GM19467 (cell line): Measurements from ENCODE around the gene CNFN.
A peak's percentile ranks its signal among the peaks of the same experiment; 100 is the strongest.

Experiments used
- ATAC-seq: cut with Tn5 transposase; IDR thresholded peaks from one replicate; pipeline ENCODE4 v1.9.1; 2021; ENCODE audit warnings: mild to moderate bottlenecking, moderate library complexity; ENCODE audit not compliant: unreplicated experiment

CNFN gene, protein sequence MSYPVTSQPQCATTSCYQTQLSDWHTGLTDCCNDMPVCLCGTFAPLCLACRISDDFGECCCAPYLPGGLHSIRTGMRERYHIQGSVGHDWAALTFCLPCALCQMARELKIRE

DNA sequence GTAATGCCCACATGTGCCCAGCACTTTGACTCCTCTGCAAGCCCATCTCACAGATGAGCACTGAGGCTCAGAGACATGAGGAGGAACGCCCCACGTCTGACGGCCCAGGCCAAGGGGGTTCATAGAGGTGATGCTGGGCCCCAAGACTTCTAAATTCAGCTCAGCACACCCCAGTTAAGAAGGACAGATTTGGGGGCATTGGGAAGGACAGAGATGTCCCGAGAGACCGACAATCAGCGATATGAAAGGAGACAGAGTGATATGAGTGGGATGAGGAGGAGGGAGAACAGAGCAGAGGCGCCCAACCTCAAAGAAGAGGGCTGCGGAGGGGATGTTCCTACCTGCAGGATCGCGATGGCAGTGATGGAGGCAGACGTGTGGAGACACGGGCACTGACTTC lies at the start of gene CNFN:
Gene CNFN (minus strand): TSS at position 399 of the 400 bp plus-strand sequence. CDS start 1,260 bp downstream, outside the sequence.
- ATAC-seq: no peak

DNA sequence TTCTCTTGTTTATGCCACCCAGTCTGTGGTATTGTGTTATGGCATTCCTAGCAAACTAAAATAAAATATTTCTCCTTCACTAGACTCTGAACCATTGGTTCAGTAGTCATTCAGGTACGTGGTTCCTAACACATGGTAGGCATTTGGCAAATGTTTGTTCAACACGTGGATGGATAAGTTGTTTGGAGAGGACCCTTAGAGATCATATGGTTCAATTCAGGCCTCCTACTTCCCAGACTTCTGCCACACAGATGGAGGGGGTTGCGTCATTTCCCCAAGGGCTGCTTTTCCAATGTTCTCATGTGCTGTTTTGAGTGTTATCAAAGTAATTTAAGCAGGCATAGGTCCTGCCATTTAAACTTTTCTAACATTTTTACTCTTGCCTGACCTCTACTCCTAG lies 45.9 kb upstream of the CNFN start:
- ATAC-seq: no peak

DNA sequence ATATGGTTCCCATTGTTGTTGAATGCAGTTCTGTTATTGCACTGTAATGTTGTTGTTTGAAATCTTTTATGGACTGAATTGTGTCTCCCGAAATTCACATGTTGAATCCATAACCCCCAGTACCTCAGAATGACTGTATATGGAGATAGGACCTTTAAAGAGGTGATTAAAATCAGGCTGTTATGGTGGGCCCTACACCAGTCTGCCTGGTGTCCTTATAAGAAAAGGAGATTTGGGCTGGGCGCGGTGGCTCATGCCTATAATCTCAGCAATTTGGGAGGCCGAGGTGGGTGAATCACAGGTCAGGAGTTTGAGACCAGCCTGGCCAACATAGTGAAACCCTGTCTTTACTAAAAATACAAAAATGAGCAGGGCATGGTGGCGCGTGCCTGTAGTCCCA lies 45.2 kb upstream of the CNFN start:
- no peak for ATAC-seq

DNA sequence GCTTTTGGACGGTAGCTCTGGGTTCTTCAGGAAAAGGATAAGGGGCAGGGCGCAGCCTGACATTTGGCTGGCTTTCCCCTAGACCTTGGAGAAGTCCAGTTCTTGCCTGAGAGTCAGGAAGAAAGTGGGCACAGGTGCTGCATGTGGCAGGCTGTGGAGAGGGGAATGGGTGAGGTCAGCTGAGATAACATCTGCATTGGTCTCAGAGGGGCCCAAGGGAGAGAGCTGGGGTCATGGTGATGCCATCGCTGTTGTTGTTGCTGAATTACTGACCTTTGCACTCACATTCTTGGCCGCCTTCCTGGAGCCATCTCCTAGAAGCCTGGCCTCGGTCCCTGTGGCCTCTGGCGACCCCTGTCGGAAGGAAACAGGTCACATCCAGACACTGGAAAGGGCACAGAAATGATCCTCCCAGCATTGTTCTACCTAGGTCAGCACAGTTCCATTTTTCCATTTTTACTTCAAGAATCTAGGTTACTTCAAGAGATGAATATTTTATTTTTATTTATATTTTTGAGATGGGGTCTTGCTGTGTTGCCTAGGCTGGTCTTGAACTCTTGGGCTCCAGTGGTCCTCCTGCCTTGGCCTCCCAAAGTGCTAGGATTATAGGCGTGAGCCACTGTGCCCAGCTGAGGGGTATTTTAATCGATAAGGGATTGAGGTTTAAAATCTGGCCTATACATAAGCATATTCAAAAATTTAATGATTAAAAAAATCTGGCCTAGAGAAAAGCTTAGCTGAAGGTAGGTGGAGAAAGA lies 43.6 kb upstream of the CNFN start:
- no peak for ATAC-seq

DNA sequence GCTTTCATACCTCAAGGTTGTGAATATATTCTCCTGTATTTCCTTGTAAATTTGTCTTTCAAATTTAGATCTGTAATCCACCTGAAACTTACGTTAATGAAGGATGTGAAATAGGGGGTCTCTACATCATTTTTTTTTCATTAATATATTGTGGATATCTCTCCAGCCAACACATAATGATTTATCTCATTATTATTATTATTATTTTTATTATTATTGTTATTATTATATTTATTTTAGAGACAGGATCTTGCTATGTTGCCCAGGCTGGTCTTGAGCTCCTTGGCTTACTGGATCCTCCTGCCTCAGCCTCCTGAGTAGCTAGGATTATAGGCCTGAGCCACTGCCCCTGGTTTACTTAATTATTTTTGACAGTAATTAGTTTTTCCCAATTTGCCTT lies 41.4 kb upstream of the CNFN start:
- ATAC-seq: no peak

DNA sequence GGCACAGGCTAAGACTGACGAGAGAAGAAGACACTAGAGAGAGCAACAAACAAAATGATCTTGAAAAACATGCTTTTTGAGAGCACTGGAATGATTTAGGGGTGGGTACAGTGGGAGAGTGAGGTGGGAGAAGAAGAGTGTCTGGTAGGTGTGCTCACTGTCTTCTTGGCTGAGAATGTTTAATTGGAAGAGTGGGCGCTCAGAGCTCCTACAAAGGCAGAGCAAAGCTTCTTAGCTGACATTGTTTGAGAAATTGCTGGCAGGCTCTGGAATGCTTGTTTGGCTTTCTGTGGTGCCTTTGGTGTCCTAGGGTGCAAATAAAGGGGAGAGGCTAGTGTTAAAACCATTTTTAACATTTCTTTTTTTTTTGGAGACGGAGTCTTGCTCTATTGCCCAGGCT lies 38.6 kb upstream of the CNFN start:
- ATAC-seq: no peak

DNA sequence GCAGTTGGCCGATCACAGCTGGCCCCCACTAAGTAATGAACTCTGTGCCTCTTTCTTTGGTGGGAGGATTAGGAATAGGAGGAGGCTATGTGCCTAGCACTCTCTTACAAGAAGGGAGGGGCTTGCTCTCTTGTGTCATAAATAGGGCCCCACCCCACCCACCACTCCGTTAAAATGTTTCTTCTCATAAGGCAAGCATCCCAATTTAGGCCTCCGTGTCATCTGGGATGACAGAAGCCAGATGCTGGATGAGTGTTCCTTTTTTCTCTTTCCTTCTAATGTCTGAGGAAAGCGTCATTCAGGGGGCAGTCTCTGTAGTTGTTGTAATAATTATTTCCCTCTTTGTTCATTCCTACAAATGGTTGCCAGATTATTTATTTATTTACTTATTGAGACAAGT lies 37.2 kb upstream of the CNFN start, which contains the start of gene LIPE:
Gene LIPE (minus strand): TSS at position 76 of the 400 bp plus-strand sequence. CDS start 239 bp downstream, outside the sequence.
- ATAC-seq: no peak

DNA sequence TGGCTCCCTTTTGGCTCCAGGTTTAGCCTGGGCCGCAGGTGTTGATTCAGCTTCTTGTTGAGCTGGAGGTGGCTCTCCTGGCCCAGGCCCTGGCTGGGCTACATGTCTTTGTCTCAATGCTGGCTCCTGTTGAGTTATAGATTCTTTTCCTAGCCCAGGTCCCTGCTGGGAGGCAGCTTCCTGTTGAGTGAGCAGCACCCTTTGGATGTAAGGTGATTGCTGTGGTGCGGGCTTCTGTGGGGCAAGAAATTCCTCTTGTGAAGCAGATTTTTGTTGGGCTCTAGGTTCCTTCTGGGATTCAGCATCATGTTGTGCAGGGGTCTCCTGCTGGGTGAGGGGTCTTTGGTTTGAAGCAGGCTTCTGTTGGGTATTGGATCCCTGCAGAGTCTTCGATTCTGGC lies 36.5 kb upstream of the CNFN start:
- no peak for ATAC-seq

DNA sequence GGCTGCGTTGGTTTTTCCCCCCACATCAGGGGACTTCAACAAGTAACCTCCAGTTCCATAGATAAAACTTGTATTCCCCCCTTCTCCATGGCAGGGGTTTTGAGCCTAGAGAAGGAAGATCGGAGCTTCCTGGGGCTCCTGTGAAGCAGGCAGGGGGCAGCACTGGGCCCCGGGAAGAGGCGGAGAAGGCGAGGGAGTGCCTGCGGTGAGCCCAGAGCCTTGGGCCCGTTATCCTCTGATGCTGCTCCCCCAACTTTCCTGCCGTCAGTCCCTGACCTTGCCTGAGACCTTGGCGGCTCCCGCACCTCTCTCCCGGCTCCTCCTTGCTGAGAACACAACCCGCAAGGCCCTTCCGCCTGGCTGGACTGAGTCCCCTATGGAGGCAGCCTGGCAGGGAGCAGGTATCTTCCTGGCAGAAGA lies 34.6 kb upstream of the CNFN start:
- no peak for ATAC-seq

DNA sequence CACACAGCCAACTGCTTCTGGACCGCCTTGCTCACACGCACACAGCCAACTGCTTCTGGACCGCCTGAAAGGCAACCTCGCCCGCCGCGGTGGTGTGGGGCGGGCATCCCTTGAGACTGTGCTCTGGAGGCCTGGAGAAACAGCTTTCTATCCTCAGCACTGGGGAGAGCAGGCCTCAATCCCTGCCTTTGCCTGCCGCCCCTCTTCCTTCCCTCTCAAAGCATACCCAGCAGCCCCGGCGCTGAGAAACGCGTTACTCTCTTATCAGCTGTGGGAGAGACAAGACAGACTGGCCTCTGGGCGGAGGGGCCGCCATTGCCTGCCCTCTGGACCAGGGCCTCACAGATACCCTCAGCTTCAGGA lies 34.2 kb upstream of the CNFN start:
- no peak for ATAC-seq

DNA sequence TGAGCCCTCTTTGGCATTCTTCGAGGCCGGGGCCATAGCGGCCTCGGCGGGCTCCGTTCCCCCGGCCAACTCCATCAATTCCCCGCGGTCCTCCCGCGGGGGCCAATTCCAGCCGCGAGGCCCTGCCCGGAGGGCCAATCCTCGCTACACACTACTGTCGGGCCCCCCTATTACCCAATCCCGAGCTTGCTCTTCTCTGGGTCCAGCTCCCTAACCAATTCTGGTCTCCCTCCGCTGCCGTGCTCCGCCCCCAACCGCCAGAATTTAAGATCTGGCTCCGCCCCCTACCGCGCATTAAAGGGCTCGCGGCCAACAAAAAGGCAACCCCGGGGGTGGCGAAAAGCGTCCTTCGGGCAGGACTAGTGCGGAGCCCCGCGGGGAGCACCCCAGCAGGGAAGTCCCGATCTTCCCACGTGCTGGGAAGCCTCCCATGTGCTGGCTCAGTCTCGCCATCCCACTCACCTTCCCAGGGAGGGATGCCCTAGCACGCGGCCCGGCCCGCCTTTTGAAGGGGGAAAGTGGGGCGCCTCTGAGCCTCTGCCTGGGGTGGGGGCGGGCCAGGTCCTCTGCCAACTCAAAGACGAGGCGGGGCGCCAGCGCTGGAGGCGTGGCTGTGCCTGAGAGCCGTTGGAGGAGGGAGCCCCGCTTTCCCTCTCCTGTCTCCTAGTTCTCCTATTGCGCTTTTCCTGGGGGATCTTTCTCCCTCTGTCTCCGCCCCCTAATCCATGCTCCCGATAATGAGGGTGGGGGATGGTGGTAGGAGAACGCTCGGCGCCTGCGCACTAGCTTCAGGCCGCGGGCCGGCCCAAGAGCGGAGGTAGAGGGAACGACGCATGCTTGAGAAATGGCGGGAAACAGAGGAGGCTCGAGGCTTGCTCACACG lies 33.6 kb upstream of the CNFN start:
- ATAC-seq: peak; percentile 85

DNA sequence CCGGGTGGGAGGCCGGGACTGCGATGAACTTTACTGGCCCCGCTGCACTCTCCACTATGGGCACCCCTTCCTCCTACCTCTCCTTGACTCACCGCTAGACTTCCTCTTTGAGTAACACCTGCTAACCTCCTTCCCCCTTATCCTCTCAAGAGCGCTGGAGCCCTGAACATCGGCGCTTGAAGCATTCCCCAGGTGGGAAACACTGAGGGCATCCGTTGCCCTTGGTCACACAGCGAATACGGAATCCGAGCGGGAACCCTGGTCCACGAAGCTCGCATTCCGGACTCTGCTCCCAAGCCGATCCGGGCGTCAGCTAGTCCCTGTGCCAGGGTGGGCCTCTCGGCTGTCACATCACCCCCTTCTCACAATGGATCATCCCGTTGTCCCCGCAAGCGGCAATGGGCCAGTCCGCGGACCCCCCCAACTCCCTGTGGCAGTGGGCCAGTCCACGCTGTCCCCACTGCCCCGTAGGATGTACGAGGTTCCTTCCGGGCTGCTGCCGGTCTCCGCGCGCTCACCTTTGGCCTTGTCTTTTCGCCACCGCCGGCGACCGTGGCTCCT lies 32.9 kb upstream of the CNFN start:
- peak; percentile 26 for ATAC-seq

DNA sequence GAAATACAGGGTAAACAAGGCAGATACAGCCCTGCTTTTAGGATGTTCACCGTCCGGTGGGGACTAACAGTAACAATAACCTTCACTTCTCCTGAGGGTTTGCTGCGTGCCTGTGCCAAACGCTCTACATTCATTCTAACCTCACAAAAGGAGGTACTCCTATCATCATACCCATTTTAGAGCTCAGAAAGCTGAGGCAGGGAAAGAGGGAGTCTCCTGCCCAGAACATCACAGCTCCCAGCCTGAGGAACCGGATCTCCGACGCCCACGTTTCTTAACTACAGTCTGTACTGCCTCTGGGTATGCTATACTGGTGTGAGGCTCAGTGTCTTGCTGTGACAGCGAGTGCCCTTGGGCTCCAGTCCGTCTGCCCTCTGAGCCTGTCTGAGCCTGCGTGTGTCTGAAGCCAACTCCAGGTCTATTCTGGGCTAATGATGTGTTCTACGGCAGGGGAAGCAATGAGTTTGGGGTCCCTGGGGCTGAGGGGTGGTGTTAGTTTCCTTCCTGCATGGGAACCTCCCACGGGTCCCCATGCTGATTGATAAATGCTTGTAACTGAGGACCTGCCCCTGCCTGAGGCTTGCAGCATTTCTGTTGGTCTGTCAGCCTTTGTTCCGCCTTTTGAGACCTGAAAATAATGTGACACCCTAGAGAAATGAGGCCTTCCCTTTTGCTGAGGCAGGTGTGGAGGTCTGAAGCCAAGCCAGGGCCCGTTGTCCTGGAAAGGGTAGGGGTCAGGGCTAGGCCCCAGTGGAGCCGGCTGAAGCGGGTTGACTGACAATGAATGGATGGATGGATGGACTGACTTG lies 32.2 kb upstream of the CNFN start:
- ATAC-seq: peak; percentile 7

DNA sequence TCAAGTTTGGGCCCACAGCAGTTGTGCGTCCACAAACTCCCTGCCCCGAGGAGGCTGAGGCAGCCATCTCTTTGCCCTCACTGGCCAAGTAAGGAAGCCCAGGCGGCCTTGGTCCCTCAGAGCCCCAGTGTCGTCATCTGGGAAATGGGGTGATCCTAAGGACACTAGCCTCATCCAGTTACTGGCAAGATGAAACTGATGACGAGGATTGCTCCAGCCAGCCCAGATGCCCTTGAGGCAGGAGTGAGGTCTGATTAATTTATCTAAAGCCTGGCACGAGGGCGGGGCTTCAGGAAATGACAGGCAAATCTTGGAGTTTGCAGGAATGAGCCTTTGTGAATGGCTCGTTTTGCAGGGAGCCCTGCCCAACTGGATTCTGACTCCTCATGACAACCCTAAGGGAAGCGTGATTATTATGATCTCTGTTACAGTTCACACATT lies 31.5 kb upstream of the CNFN start:
- ATAC-seq: no peak

DNA sequence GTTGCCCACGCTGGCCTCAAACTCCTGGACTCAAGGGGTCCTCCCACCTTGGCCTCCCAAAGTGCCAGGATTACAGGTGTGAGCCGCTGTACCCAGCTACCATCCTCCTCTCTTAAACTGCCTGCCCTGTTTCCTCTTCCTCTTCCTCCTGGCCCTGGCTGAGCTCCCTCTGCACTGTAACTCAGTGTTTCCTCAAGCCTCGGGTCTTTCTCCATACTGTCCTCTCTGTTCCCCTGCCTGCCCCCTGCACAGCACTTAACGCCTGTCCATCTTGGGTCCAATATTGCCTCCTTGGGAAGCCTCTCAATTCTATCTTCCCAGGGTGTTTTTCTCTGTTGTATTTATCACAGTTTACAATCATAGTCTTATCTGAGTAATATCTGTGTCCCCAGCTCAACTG lies 31.0 kb upstream of the CNFN start:
- ATAC-seq: no peak

DNA sequence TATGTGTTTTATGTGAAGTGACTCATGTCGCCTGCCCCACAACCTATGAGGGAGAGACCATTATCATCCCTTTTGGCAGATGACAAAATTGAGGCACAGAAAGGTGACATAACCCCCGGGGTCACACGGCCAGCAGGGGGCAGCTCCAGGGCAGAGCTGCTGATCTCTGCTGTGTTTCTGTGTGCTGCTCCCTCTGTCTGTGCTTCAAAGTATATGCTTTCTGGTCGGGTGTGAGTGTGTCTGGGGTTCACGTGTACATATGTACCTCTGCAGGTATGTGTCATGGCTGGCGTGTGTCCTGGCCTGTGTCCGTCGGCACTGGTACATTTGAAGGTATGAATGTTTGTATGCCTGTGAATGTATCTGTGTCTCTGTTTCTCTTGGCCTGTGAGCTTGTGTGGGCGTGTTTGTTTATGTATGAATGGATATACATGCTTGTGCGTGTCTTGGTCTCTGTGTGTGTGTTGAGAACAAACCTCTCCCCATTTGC lies 30.0 kb upstream of the CNFN start:
- no peak for ATAC-seq

DNA sequence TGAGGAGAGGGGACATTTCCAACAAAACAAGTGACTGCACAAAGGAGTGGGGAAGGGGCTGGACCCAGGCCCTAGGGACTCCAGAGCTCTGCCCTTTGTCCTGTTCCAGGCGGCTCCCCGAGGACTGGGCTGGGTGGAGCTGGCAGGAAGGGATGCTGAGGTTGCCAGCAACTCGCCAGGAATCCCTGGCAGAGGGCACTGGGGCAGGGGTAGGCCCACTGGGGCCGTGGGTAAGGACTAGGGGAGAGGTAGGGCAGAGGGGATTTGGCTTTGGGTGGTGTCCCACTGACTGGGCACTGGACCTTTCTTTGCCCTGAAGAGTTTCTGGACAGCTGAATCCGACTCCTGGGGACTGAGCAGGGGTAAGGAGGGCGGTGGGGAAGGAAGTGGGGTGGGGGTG lies 29.2 kb upstream of the CNFN start:
- no peak for ATAC-seq

DNA sequence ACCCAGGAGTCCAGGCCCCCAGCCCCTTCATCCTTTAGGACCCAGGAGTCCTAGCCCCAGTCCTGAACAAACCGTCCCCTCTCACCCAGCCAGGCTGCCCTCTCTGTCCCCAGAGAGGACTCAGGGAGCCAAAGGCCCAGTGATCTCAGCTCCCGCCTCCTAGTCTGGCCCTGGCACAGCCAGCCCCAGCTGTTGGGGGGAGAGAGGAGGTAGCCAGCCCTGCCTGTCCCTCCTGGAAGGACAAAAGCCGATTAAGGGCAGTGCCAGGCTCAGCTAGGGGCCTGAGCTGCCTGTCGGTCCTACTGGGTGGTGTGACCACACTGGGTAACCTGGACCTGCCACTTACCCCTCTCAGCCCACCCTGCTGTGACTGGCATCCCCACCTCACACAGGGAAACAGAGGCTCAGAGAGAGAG lies 22.6 kb upstream of the CNFN start:
- no peak for ATAC-seq

DNA sequence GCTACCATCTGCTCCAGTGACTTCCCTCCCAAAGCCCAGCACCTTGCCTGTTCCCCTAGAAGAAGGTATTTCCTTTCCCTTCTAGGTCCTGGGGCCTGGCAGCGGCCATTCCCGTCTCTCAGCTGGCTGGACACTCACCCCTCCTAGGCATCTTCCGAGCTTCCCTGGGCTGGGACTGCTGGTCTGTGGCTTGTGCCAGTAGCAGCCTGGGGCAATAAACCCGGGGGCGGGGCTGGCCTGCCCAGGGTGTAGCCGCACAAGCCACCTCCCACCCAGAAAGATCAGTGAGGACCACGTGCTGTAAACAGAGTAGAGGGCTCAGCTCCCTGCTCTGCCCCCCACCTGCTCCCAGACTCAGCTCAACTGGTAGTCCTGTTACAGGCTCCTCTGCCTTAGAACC lies 22.1 kb upstream of the CNFN start:
- ATAC-seq: no peak

DNA sequence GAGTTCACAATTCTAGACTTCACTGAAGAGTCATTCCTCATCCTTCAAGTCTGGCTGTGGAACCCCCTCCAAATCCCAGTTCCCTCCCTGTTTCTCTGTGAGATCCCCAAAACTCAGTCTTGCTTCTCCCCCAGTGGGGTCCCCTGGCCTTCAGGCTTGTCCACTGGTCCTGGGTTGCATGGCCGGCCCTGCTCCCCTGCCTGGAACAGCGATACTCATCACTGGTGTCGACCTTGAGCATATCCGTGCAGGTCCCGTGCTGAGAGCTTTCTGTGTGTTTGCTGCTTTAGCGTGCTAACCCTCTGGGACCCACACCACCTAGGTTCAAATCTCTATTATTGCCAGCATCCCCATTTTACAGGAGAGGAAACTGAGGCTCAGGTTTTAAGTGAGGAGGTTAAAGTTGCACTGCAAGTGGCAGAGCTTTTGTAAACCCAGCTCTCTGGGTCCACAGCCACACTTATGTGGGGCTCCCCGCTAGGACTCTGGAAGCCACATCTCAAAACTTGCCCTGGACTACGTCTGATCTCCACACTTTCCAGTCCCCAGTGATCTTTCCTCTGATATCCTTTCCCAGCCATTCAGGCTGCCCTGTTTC lies 21.6 kb upstream of the CNFN start:
- ATAC-seq: no peak
